Stomach (tissue), 9 donors: Measurements from ENCODE around the gene CHPF. TPM values are rescaled to one million over a fixed set of nuclear protein-coding genes. Genes with fewer than 3 reads are reported as not detected.

Experiments
- DNase-seq, 2 donors: peaks; one replicate each; pipeline versions ENCODE4 v3.0.0 to v3.0.0-alpha.2; 2013 to 2019
- H3K27ac ChIP-seq, 5 donors: fragments of 200-600 bp in 4 of 5; sonication (generic) in 4 of 5; one replicate each; pipeline ENCODE4 v1.5.1; 2013 to 2019; ENCODE audit warnings: mild to moderate bottlenecking in 1 of 5, moderate library complexity in 1 of 5
- H3K27me3 ChIP-seq, 3 donors: fragments of 200-600 bp; sonication (generic); one replicate each; pipeline ENCODE4 v1.5.1; 2017 to 2019; ENCODE audit warnings: mixed run types in 1 of 3
- H3K36me3 ChIP-seq, 4 donors: fragments of 200-600 bp; sonication (generic); 1 replicate in 3 of 4; 2 replicates in 1 of 4; pipeline ENCODE4 v1.5.1; 2016 to 2019
- H3K4me1 ChIP-seq, 4 donors: fragments of 200-600 bp; sonication (generic); one replicate each; pipeline ENCODE4 v1.5.1; 2016 to 2019
- H3K4me3 ChIP-seq, 4 donors: fragments of 200-600 bp; sonication (generic) in 3 of 4; one replicate each; pipeline ENCODE4 v1.5.1; 2016 to 2019; ENCODE audit warnings: mild to moderate bottlenecking in 1 of 4
- H3K9me3 ChIP-seq, 4 donors: fragments of 200-600 bp; sonication (generic); one replicate each; pipeline ENCODE4 v1.5.1; 2016 to 2019
- CTCF ChIP-seq, 7 experiments: fragments of 450-650 bp in 4 of 7; fragments of 200-600 bp in 3 of 7; sonication (generic) in 3 of 7; IDR thresholded peaks; one replicate each; pipeline ENCODE4 v1.5.1; 2016 to 2019; ENCODE audit warnings: antibody characterized with exemption in 7 of 7, control low read depth in 2 of 7, mild to moderate bottlenecking in 1 of 7
- EP300 ChIP-seq: sonication (generic); formaldehyde crosslinking; IDR thresholded peaks from one replicate; pipeline ENCODE4 v1.6.1; 2017; ENCODE audit warnings: antibody characterized with exemption
- POLR2A ChIP-seq, 4 donors: fragments of 450-650 bp; IDR thresholded peaks; one replicate each; pipeline ENCODE4 v1.6.1; 2016; ENCODE audit warnings: antibody characterized with exemption in 4 of 4, control low read depth in 2 of 4, mild to moderate bottlenecking in 1 of 4, moderate library complexity in 1 of 4
- POLR2AphosphoS5 ChIP-seq, 3 donors: sonication (generic); formaldehyde crosslinking; IDR thresholded peaks; one replicate each; pipeline ENCODE4 v1.6.1; 2016; ENCODE audit warnings: antibody characterized with exemption in 3 of 3
- WGBS, 5 donors: extraction: QIAGEN DNeasy Blood & Tissue Kit in 3 of 5; methylation state at CpG; one replicate each; pipeline versions ENCODE4 v1.1.5 to v1.1.7; 2013 to 2018; 5-methylcytosine and 5-hydroxymethylcytosine counted together
- intact Hi-C: fragments of 100-400 bp; cut with DNase I; formaldehyde crosslinking; loops from one replicate; pipeline ENCODE4 v1.15.1; 2023; ENCODE audit warnings: low total_unique reads
- polyA plus RNA-seq, 3 donors: library from polyadenylated mRNA; stranded (reverse); fragments of 200-250 nt; gene quantifications; one replicate each; pipeline ENCODE4 v1.2.3, GENCODE V29; 2013
- total RNA-seq, 5 donors: library from RNA; depleted of rRNA; stranded (reverse); fragments of >200 nt; gene quantifications; one replicate each; pipeline versions ENCODE4 v1.1.0 to v1.2.3, GENCODE V29; 2014 to 2016
- donor health status: healthy with polysubstance abuse.
- donor health status: Bipolar disorder and iron deficiency.
- donor health status: healthy.

Gene CHPF
- total and polyA plus RNA-seq, 8 donors: 10.8 to 119 (median 45.7) TPM

- TF ChIP-seq CTCF (IDR thresholded peaks at IDR 0.05): no peak
- no peak for TF ChIP-seq EP300
- TF ChIP-seq POLR2AphosphoS5 (IDR thresholded peaks at IDR 0.05): no peak
- H3K27me3 ChIP-seq: peaks cover 0 to 94% (median 78%) of the 10 kb centered on the region in 3 donors
- H3K4me3 ChIP-seq: no peak overlapping the region
- H3K36me3 ChIP-seq: no peaks in the 10 kb centered on the region
- intact Hi-C loops: no loop called here
- H3K27ac ChIP-seq: no peak overlapping the region
- H3K4me1 ChIP-seq: peaks cover 5 to 28% (median 21%) of the 10 kb centered on the region in 4 donors
- DNase-seq: no peak
- WGBS, 5 donors: 81 to 87% (median 85%) methylated on average over 12 to 21 of the region's 21 CpGs
- no peaks in the 10 kb centered on the region for H3K9me3 ChIP-seq
Observed at GRCh38 chr2:219514836-219515235, 28.8 kb downstream of the CHPF start.

GRCh38 chr2:219514196-219514761 is 29.3 kb downstream of the CHPF start, which contains the start of gene ASIC4:
Gene ASIC4, plus strand, starts transcription at chr2:219514482. Its CDS starts 243 bp downstream, at chr2:219514725.
- peaks cover 0 to 94% (median 78%) of the 10 kb centered on the region in 3 donors for H3K27me3 ChIP-seq
- no peak within 1 kb of the TSS for H3K4me3 ChIP-seq
- TF ChIP-seq CTCF (IDR thresholded peaks at IDR 0.05) (no peak), POLR2A (IDR thresholded peaks at IDR 0.05) (no peak), EP300 (no peak), POLR2AphosphoS5 (IDR thresholded peaks at IDR 0.05) (no peak)
- intact Hi-C loops: no loop called here
- H3K36me3 ChIP-seq: no peaks in the 10 kb centered on the region
- 4 to 16% (median 6%) methylated on average over 13 to 31 of the region's 31 CpGs for WGBS, 5 donors
- no peak within 1 kb of the TSS for H3K27ac ChIP-seq
- peak in 1 of 2 donors; percentile 68 for DNase-seq
- H3K4me1 ChIP-seq: peaks cover 10 to 33% (median 26%) of the 10 kb centered on the region in 4 donors
- no peaks in the 10 kb centered on the region for H3K9me3 ChIP-seq

GRCh38 chr2:219513787-219514186 is 29.8 kb downstream of the CHPF start:
- no peaks in the 10 kb centered on the region for H3K36me3 ChIP-seq
- H3K27ac ChIP-seq: no peak overlapping the region
- no peak for DNase-seq
- H3K9me3 ChIP-seq: no peaks in the 10 kb centered on the region
- TF ChIP-seq POLR2A (IDR thresholded peaks at IDR 0.05) (no peak), EP300 (no peak), POLR2AphosphoS5 (IDR thresholded peaks at IDR 0.05) (no peak), CTCF (IDR thresholded peaks at IDR 0.05) (no peak)
- intact Hi-C loops: no loop called here
- 11 to 18% (median 13%) methylated on average over 4 of the region's 4 CpGs for WGBS, 5 donors
- H3K4me1 ChIP-seq: peaks cover 14 to 38% (median 31%) of the 10 kb centered on the region in 4 donors
- peaks cover 0 to 98% (median 81%) of the 10 kb centered on the region in 3 donors for H3K27me3 ChIP-seq
- no peak overlapping the region for H3K4me3 ChIP-seq

- peaks cover 0 to 100% (median 85%) of the 10 kb centered on the region in 3 donors for H3K27me3 ChIP-seq
- peak in 1 of 2 donors; percentile 54 for DNase-seq
- intact Hi-C loops: no loop called here
Observed at GRCh38 chr2:219512524-219513216, 30.9 kb downstream of the CHPF start.

More at GRCh38 chr2:219512524-219513216, 30.9 kb downstream of the CHPF start:
- H3K36me3 ChIP-seq: peaks cover 0 to 2% (median 0%) of the 10 kb centered on the region in 4 donors
- no peak overlapping the region for H3K4me3 ChIP-seq
- no peaks in the 10 kb centered on the region for H3K9me3 ChIP-seq
- TF ChIP-seq POLR2A (IDR thresholded peaks at IDR 0.05) (no peak), EP300 (no peak), POLR2AphosphoS5 (IDR thresholded peaks at IDR 0.05) (no peak), CTCF (IDR thresholded peaks at IDR 0.05) (no peak)
- WGBS, 5 donors: 13 to 21% (median 13%) methylated on average over 11 to 16 of the region's 16 CpGs
- H3K4me1 ChIP-seq: peaks cover 14 to 49% (median 37%) of the 10 kb centered on the region in 4 donors
- H3K27ac ChIP-seq: no peak overlapping the region
